K562 (cell line): ENCODE data around the gene TYW5. TPM values are rescaled to one million over a fixed set of nuclear protein-coding genes. Genes with fewer than 3 reads are reported as not detected.

ENCODE experiments used
- ATAC-seq: fragments of 200-7000 bp; cut with Tn5 transposase; 3 replicates; pipeline ENCODE4 v1.9.1; 2020; ENCODE audit warnings: moderate library complexity
- BruUV-seq: library from RNA; stranded (reverse); fragments of 400-500 nt; replicated peaks from 2 replicates; lab custom pipeline; 2021; lab: Mats Ljungman, UMichigan
- CTCF ChIA-PET: fragments of 300-600 bp; formaldehyde crosslinking; extraction: SDS; loops from one replicate; lab custom pipeline; 2021; ENCODE audit warnings: low intra/inter-chr PET ratio; lab: Yijun Ruan, JAX
- POLR2A ChIA-PET: fragments of 300-600, 350-650 bp; sonication (Branson Sonifier 250); formaldehyde crosslinking; extraction: SDS; loops from one replicate; lab custom pipeline; 2021; ENCODE audit warnings: antibody characterized with exemption, inconsistent platforms; lab: Yijun Ruan, JAX
- DNase-seq, 4 experiments: peaks; one replicate each; pipeline versions ENCODE4 v3.0.0 to v3.0.0-alpha.2; 2011 to 2018; ENCODE audit warnings: low spot score in 3 of 4, mixed read lengths in 3 of 4; ENCODE audit errors: extremely low read depth in 1 of 4
- FAIRE-seq: peaks from 2 replicates; lab custom pipeline; 2011; peaks lifted over from hg19 to GRCh38; lab: Jason Lieb, UNC
- H2AFZ ChIP-seq: 2 replicates; pipeline ENCODE4 v1.6.0; 2011; ENCODE audit warnings: low read depth, low read length, control low read depth, inconsistent platforms
- H3K27ac ChIP-seq: fragments of 200-600 bp; 3 replicates; pipeline ENCODE4 v1.8.0; 2011; ENCODE audit warnings: low read depth, mild to moderate bottlenecking, control low read depth, inconsistent platforms, low read length, moderate library complexity, mixed read lengths; ENCODE audit errors: extremely low read depth
- H3K27me3 ChIP-seq, 2 experiments: fragments of 300-600 bp in 1 of 2; 2 replicates in 1 of 2; 3 replicates in 1 of 2; pipeline versions ENCODE4 v1.6.0 to v1.8.0; 2011; ENCODE audit warnings: inconsistent platforms in 2 of 2, low read length in 2 of 2, mild to moderate bottlenecking in 1 of 2, mixed read lengths in 1 of 2, moderate library complexity in 1 of 2; ENCODE audit not compliant: control insufficient read depth in 2 of 2, insufficient read depth in 2 of 2
- H3K36me3 ChIP-seq: fragments of 300-600 bp; 3 replicates; pipeline ENCODE4 v1.8.0; 2011; ENCODE audit warnings: mild to moderate bottlenecking, low read length, inconsistent platforms; ENCODE audit not compliant: control insufficient read depth, insufficient read depth
- H3K4me1 ChIP-seq, 2 experiments: fragments of 200-600 bp in 1 of 2; replicated peaks in 1 of 2; 2 replicates in 1 of 2; 3 replicates in 1 of 2; pipeline versions ENCODE4 v1.5.1 to v1.8.0; 2011; ENCODE audit warnings: inconsistent platforms in 2 of 2, low read length in 2 of 2, mild to moderate bottlenecking in 1 of 2, mixed read lengths in 1 of 2, moderate library complexity in 1 of 2; ENCODE audit not compliant: control insufficient read depth in 2 of 2, insufficient read depth in 2 of 2
- H3K4me2 ChIP-seq: 2 replicates; pipeline ENCODE4 v1.6.1; 2011; ENCODE audit warnings: low read length, control low read depth, inconsistent platforms, mixed read lengths; ENCODE audit not compliant: insufficient read depth
- H3K4me3 ChIP-seq: fragments of 200-600 bp; sonication (generic), shearing (Covaris generic); 2 replicates; pipeline ENCODE4 v1.5.1; 2016; ENCODE audit warnings: control low read depth, inconsistent platforms
- H3K79me2 ChIP-seq: fragments of 200-600 bp; 3 replicates; pipeline ENCODE4 v1.8.0; 2011; ENCODE audit warnings: low read length, inconsistent platforms; ENCODE audit not compliant: control insufficient read depth, insufficient read depth
- H3K9ac ChIP-seq, 2 experiments: 2 replicates each; pipeline versions ENCODE4 v1.6.0 to v1.6.1; 2011; ENCODE audit warnings: low read depth in 2 of 2, low read length in 2 of 2, control low read depth in 1 of 2, inconsistent platforms in 1 of 2, mild to moderate bottlenecking in 1 of 2, mixed read lengths in 1 of 2; ENCODE audit not compliant: insufficient read depth in 1 of 2
- H3K9me1 ChIP-seq: one replicate; pipeline ENCODE4 v1.6.0; 2011; ENCODE audit warnings: inconsistent platforms, mild to moderate bottlenecking, low read length, moderate library complexity; ENCODE audit not compliant: control insufficient read depth, insufficient read depth
- H3K9me3 ChIP-seq: replicated peaks from 2 replicates; pipeline ENCODE4 v1.5.1; 2011; ENCODE audit warnings: low read depth, low read length, inconsistent platforms; ENCODE audit not compliant: control insufficient read depth, insufficient read depth
- H4K20me1 ChIP-seq: replicated peaks from 2 replicates; pipeline ENCODE4 v1.6.1; 2011; ENCODE audit warnings: low read length, inconsistent platforms, mixed read lengths; ENCODE audit not compliant: control insufficient read depth, insufficient read depth
- ARID1B ChIP-seq: fragments of 450-650 bp; IDR thresholded peaks from 2 replicates; pipeline ENCODE4 v1.6.1; 2016; ENCODE audit warnings: antibody characterized with exemption, mild to moderate bottlenecking, inconsistent platforms
- CBFA2T3 ChIP-seq: fragments of 450-650 bp; IDR thresholded peaks from 2 replicates; pipeline ENCODE4 v1.6.1; 2017
- CTBP1 ChIP-seq: fragments of 450-650 bp; IDR thresholded peaks from 2 replicates; pipeline ENCODE4 v1.6.1; 2016; ENCODE audit warnings: borderline replicate concordance
- E2F3 ChIP-seq: fragments of 250-450 bp; sonication (Bioruptor Pico); IDR thresholded peaks from 2 replicates; pipeline ENCODE4 v1.4.0; 2020; ENCODE audit warnings: mild to moderate bottlenecking
- FOXA3 ChIP-seq, 2 experiments: fragments of 450-650 bp in 1 of 2; sonication (generic) in 1 of 2; formaldehyde crosslinking; IDR thresholded peaks in 1 of 2; conservative IDR thresholded peaks in 1 of 2; 2 replicates each; pipeline versions ENCODE4 v1.4.0 to v1.8.0; 2020 to 2022; ENCODE audit warnings: mild to moderate bottlenecking in 2 of 2, missing genetic modification reagents in 1 of 2
- MECOM ChIP-seq: fragments of 250-450 bp; sonication (Bioruptor Pico); IDR thresholded peaks from 2 replicates; pipeline ENCODE4 v1.8.0; 2022; ENCODE audit warnings: inconsistent platforms
- NR2C1 ChIP-seq, 2 experiments: fragments of 450-650 bp; IDR thresholded peaks; 2 replicates each; pipeline ENCODE4 v1.6.1; 2017; ENCODE audit warnings: mild to moderate bottlenecking in 2 of 2, antibody characterized with exemption in 1 of 2, inconsistent platforms in 1 of 2, missing compliant biosample characterization in 1 of 2, missing genetic modification characterization in 1 of 2
- PML ChIP-seq: IDR thresholded peaks from 2 replicates; pipeline ENCODE4 v1.6.1; 2012; ENCODE audit warnings: low read length, inconsistent platforms
- SMARCE1 ChIP-seq: fragments of 450-650 bp; IDR thresholded peaks from 2 replicates; pipeline ENCODE4 v1.7.1; 2016; ENCODE audit warnings: mild to moderate bottlenecking
- SNRNP70 ChIP-seq: fragments of 200-400 bp; formaldehyde crosslinking; optimal IDR thresholded peaks from 2 replicates; pipeline ENCODE3; 2017; ENCODE audit warnings: low read depth, low read length
- SRF ChIP-seq, 2 experiments: fragments of 250-450, 450-650 bp in 1 of 2; sonication (Bioruptor Pico) in 1 of 2; sonication (generic) in 1 of 2; formaldehyde crosslinking; IDR thresholded peaks; 2 replicates each; pipeline versions ENCODE4 v1.5.0 to v1.5.1; 2020 to 2022; ENCODE audit warnings: mild to moderate bottlenecking in 1 of 2, missing genetic modification reagents in 1 of 2
- ZNF583 ChIP-seq: fragments of 250-450 bp; sonication (Bioruptor Pico); IDR thresholded peaks from 2 replicates; pipeline ENCODE4 v1.4.0; 2020
- ZNF584 ChIP-seq: fragments of 200-800 bp; sonication (Bioruptor generic); IDR thresholded peaks from 2 replicates; pipeline ENCODE4 v1.6.1; 2016; ENCODE audit warnings: low read depth, mild to moderate bottlenecking, missing genetic modification characterization, missing compliant biosample characterization
- WGBS: fragments of 100-300 bp; shearing (Covaris generic); methylation state at CpG from one replicate; pipeline ENCODE4 v1.1.6; 2016; ENCODE audit warnings: low coverage, mixed read lengths; ENCODE audit not compliant: insufficient coverage; ENCODE audit errors: missing lambda C conversion rate; 5-methylcytosine and 5-hydroxymethylcytosine counted together
- in situ Hi-C: fragments of 300-500 bp; cut with MboI; formaldehyde crosslinking; loops from 4 replicates; pipeline ENCODE4 v1.15.0; 2018; ENCODE audit warnings: inconsistent platforms, mixed read lengths
- intact Hi-C: fragments of 100-400 bp; cut with micrococcal nuclease; formaldehyde crosslinking; loops from 2 replicates; pipeline ENCODE4 v1.14.2; 2022
- polyA plus RNA-seq, 8 experiments: library from polyadenylated mRNA; depleted of rRNA in 4 of 8; stranded (reverse) in 5 of 8; unstranded in 3 of 8; fragments of >200 nt; fragmentation: Nextera tagmentation in 2 of 8; fragmentation: Illumina TruSeq in 1 of 8; extraction: Ambion mirVana in 2 of 8; extraction: Trizol in 1 of 8; gene quantifications; 2 replicates each; pipeline versions ENCODE4 v1.2.1 to v1.2.3, GENCODE V29; 2011 to 2014; ENCODE audit warnings: inconsistent platforms in 1 of 8, missing spikeins in 1 of 8
- total RNA-seq, 7 experiments: library from RNA; depleted of rRNA in 6 of 7; stranded (reverse); fragments of >200 nt in 6 of 7; fragmentation: Illumina TruSeq in 2 of 7; extraction: Trizol in 2 of 7; gene quantifications; 2 replicates each; pipeline versions ENCODE4 v1.2.1 to v1.2.3, GENCODE V29; 2011 to 2021; ENCODE audit warnings: low replicate concordance in 1 of 7

The TYW5 gene
- total and polyA plus RNA-seq, 9 of the 15 experiments (the other 6 are each of a cell fraction or from before 2014, with no cell fraction given) = 3.6 to 7.7 (median 4.6) TPM

DNA sequence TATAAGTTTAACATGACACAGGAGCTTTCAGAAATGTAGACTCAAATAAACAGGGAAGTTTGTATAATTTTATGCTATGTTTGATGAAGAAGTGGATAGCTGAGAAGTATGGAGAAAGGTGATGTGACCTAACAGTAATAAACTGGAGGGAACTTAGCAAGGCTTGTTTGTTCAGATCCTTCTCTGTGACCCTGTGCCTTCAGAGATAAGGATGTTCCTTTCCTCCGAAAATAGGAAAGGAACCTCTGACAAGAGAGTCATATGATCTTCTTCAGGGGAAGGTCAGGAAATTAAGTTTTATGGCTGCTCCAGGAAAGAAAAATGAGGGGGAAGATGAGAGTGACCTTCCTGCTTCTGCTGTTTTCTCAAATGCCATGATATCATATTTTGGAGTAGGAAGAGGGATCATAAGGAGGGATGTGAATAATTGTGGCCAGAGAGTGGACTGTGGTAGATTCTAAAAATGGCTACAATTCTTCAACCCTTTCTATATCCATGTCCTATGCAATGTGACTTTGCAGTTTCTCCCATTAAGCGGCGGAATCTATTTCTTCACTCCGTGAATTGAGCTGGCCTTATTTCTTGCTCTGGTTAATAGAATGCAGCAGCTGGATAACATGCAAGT, 52.7 kb downstream of the TYW5 start (continued):
- peak; percentile 28; the same call in 1 of the 2 replicates for TF ChIP-seq SMARCE1
- peak; percentile 90 to 98 for TF ChIP-seq FOXA3 (CRISPR knock-in tag; conservative IDR thresholded peaks at IDR 0.05 in 1 of 2, IDR thresholded peaks at IDR 0.05 in 1 of 2)
- TF ChIP-seq SRF (CRISPR knock-in tag; IDR thresholded peaks at IDR 0.05) = no peak
- TF ChIP-seq E2F3 (CRISPR knock-in tag) = no peak
- TF ChIP-seq MECOM (CRISPR knock-in tag) = peak; percentile 68; the same call in 1 of the 2 replicates
- TF ChIP-seq ZNF583 (CRISPR knock-in tag) = no peak
- no peak for TF ChIP-seq PML
- TF ChIP-seq ARID1B = peak; percentile 74
- peak; percentile 50 for TF ChIP-seq CTBP1
- TF ChIP-seq CBFA2T3 = peak; percentile 68
- TF ChIP-seq NR2C1 (IDR thresholded peaks at IDR 0.05) = no peak
- TF ChIP-seq NR2C1 (tag; IDR thresholded peaks at IDR 0.05) = peak; percentile 31; the same call in 1 of the 2 replicates

DNA sequence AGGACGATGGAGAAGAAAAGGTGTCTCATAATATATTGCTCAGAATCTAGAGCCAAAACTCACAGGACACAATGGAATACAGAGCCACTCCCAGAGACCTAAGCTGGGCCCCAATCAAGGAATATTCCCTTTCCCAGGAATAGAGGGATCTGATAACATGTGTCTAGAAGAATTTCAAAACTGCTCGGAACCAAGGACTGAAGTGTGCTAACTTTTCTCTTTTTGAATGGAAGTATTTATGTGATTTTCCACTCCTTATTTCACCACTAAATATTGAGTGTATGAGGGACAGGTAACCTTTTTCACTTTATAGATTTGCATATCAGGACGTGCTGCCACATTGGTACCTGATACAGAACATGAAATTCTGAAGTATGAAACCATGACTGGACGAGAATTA, 53.3 kb downstream of the TYW5 start:
- 46% methylated on average over 4 of the region's 4 CpGs for WGBS
- H3K27ac ChIP-seq = no peak overlapping the region
- POLR2A ChIA-PET = no interaction called here
- no peak for DNase-seq
- ATAC-seq = no peak
- H3K9ac ChIP-seq = no peak overlapping the region
- no peak overlapping the region for H3K4me3 ChIP-seq
- intact Hi-C loops (no loop called here), in situ Hi-C loops (no loop called here)
- TF ChIP-seq SNRNP70 (no peak), ZNF584 (CRISPR knock-in tag) (peak; percentile 98)
- no peaks in the 10 kb centered on the region for H3K27me3 ChIP-seq
- no peaks in the 10 kb centered on the region for H3K9me1 ChIP-seq
- H3K4me1 ChIP-seq = peaks cover 0 to 13% of the 10 kb centered on the region in 2 experiments; a peak in 2 of 5 replicates
- no peaks in the 10 kb centered on the region for H3K36me3 ChIP-seq
- H3K4me2 ChIP-seq = peak overlapping the region; percentile 24; the same call in 1 of the 2 replicates
- CTCF ChIA-PET = no interaction called here
- H4K20me1 ChIP-seq = no peaks in the 10 kb centered on the region
- no peaks in the 10 kb centered on the region; the same call in 1 of the 2 replicates for H3K9me3 ChIP-seq
- no peaks in the 10 kb centered on the region for H3K79me2 ChIP-seq
- BruUV-seq = no TSS peak
- H2AFZ ChIP-seq = no peak overlapping the region
- FAIRE-seq = no peak
